Fibroblast of mammary gland (primary cell): ENCODE measurements around the gene IL5.
"Not testable (repeated sequence)": the region's sequence is repeated elsewhere in the genome, so short reads cannot be mapped to it uniquely, and the experiment has no call there.

Experiments
- DNase-seq: peaks from one replicate; pipeline ENCODE4 v3.0.0-alpha.2; 2010; ENCODE audit warnings: low read depth
- H3K4me3 ChIP-seq: 2 replicates; pipeline ENCODE4 v1.5.1; 2011; ENCODE audit warnings: low read depth, mild to moderate bottlenecking, low read length, moderate library complexity; ENCODE audit not compliant: control insufficient read depth
- CTCF ChIP-seq: conservative IDR thresholded peaks from 2 replicates; pipeline ENCODE4 v1.5.1; 2011; ENCODE audit warnings: low read depth, low read length, inconsistent platforms; ENCODE audit not compliant: control insufficient read depth, insufficient read depth

Gene IL5

GRCh38 chr5:132566657-132567056 lies 23.3 kb upstream of the IL5 start:
- DNase-seq = no peak
- TF ChIP-seq CTCF = no peak
- no peak overlapping the region for H3K4me3 ChIP-seq

GRCh38 chr5:132564555-132564954 lies 21.2 kb upstream of the IL5 start:
- not testable (repeated sequence) for H3K4me3 ChIP-seq, DNase-seq

GRCh38 chr5:132561601-132562000 lies 18.3 kb upstream of the IL5 start:
- no peak for DNase-seq
- H3K4me3 ChIP-seq = no peak overlapping the region
- TF ChIP-seq CTCF = no peak

- no peak for DNase-seq
- TF ChIP-seq CTCF = no peak
- no peak overlapping the region for H3K4me3 ChIP-seq
These were observed 16.2 kb upstream of the IL5 start for GRCh38 chr5:132559383-132560060.

- DNase-seq = peak; percentile 48
- no peak for TF ChIP-seq CTCF
These were observed 14.3 kb upstream of the IL5 start for GRCh38 chr5:132557478-132558172.

GRCh38 chr5:132556763-132557477 lies 13.6 kb upstream of the IL5 start, which contains the start of gene RAD50:
Gene RAD50, plus strand, starts transcription at chr5:132556977. Its CDS starts 348 bp downstream, at chr5:132557325.
- TF ChIP-seq CTCF = no peak
- H3K4me3 ChIP-seq = peak within 1 kb of the TSS; percentile 86
- peak; percentile 87 for DNase-seq

More at GRCh38 chr5:132557478-132558172, 14.3 kb upstream of the IL5 start:
- peak overlapping the region; percentile 86 for H3K4me3 ChIP-seq
